Suprapubic skin (tissue), 4 donors: ENCODE results near the gene BCL11A. TPM values are rescaled to one million over a fixed set of nuclear protein-coding genes. Genes with fewer than 3 reads are reported as not detected.
"Not testable (repeated sequence)": the region's sequence is repeated elsewhere in the genome, so short reads cannot be mapped to it uniquely, and the experiment has no call there.

Source experiments
- DNase-seq, 2 donors: peaks; one replicate each; pipeline ENCODE4 v3.0.0-alpha.2; 2019; ENCODE audit warnings: low spot score in 2 of 2
- H3K27ac ChIP-seq: fragments of 200-600 bp; sonication (generic); one replicate; pipeline ENCODE4 v1.5.1; 2019
- H3K27me3 ChIP-seq: fragments of 200-600 bp; sonication (generic); one replicate; pipeline ENCODE4 v1.5.1; 2019
- H3K36me3 ChIP-seq: fragments of 200-600 bp; sonication (generic); one replicate; pipeline ENCODE4 v1.5.1; 2019
- H3K4me1 ChIP-seq: fragments of 200-600 bp; sonication (generic); one replicate; pipeline ENCODE4 v1.5.1; 2019
- H3K4me3 ChIP-seq: fragments of 200-600 bp; sonication (generic); one replicate; pipeline ENCODE4 v1.5.1; 2019; ENCODE audit warnings: mild to moderate bottlenecking
- H3K9me3 ChIP-seq: fragments of 200-600 bp; sonication (generic); one replicate; pipeline ENCODE4 v1.5.1; 2019
- CTCF ChIP-seq, 2 donors: fragments of 200-600 bp in 1 of 2; fragments of 450-650 bp in 1 of 2; sonication (generic) in 1 of 2; IDR thresholded peaks; one replicate each; pipeline ENCODE4 v1.5.1; 2016 to 2019; ENCODE audit warnings: antibody characterized with exemption in 2 of 2, mild to moderate bottlenecking in 1 of 2, moderate library complexity in 1 of 2
- EP300 ChIP-seq: sonication (generic); formaldehyde crosslinking; IDR thresholded peaks from one replicate; pipeline ENCODE4 v1.6.1; 2017; ENCODE audit warnings: antibody characterized with exemption
- POLR2A ChIP-seq, 2 donors: fragments of 450-650 bp; IDR thresholded peaks; one replicate each; pipeline ENCODE4 v1.6.1; 2017; ENCODE audit warnings: antibody characterized with exemption in 2 of 2, mild to moderate bottlenecking in 2 of 2, moderate library complexity in 2 of 2
- POLR2AphosphoS5 ChIP-seq, 3 donors: sonication (generic); formaldehyde crosslinking; IDR thresholded peaks; one replicate each; pipeline ENCODE4 v1.6.1; 2017; ENCODE audit warnings: antibody characterized with exemption in 3 of 3
- WGBS: methylation state at CpG from one replicate; pipeline ENCODE4 v1.1.5; 2018; 5-methylcytosine and 5-hydroxymethylcytosine counted together
- total RNA-seq, 4 donors: library from RNA; depleted of rRNA; stranded (reverse); fragments of >200 nt; gene quantifications; one replicate each; pipeline ENCODE4 v1.1.0, GENCODE V29; 2016

BCL11A gene
- total RNA-seq, 4 donors from 2014 or later = 67.1 to 222 (median 113) TPM

- H3K4me3 ChIP-seq = no peak overlapping the region
- TF ChIP-seq EP300 (no peak), CTCF (IDR thresholded peaks at IDR 0.05) (no peak), POLR2AphosphoS5 (IDR thresholded peaks at IDR 0.05) (no peak)
- H3K9me3 ChIP-seq = no peaks in the 10 kb centered on the region
- no peak overlapping the region for H3K27ac ChIP-seq
- WGBS = 86% methylated on average over 7 of the region's 7 CpGs
- DNase-seq = no peak
- no peaks in the 10 kb centered on the region for H3K4me1 ChIP-seq
- no peaks in the 10 kb centered on the region for H3K27me3 ChIP-seq
- H3K36me3 ChIP-seq = no peaks in the 10 kb centered on the region
Observed at GRCh38 chr2:60426880-60427279, 126.6 kb downstream of the BCL11A start.

GRCh38 chr2:60426341-60426740, 127.1 kb downstream of the BCL11A start:
- no peaks in the 10 kb centered on the region for H3K9me3 ChIP-seq
- no peak overlapping the region for H3K4me3 ChIP-seq
- TF ChIP-seq CTCF (IDR thresholded peaks at IDR 0.05) = no peak
- no peak for TF ChIP-seq EP300
- H3K36me3 ChIP-seq = no peaks in the 10 kb centered on the region
- H3K27me3 ChIP-seq = no peaks in the 10 kb centered on the region
- H3K27ac ChIP-seq = no peak overlapping the region
- H3K4me1 ChIP-seq = no peaks in the 10 kb centered on the region
- DNase-seq = no peak

GRCh38 chr2:60424233-60424632, 129.2 kb downstream of the BCL11A start:
- H3K27ac ChIP-seq = no peak overlapping the region
- no peaks in the 10 kb centered on the region for H3K36me3 ChIP-seq
- DNase-seq = no peak
- no peaks in the 10 kb centered on the region for H3K27me3 ChIP-seq
- H3K4me3 ChIP-seq = no peak overlapping the region
- WGBS = 82% methylated on average over 5 of the region's 5 CpGs
- H3K9me3 ChIP-seq = no peaks in the 10 kb centered on the region
- no peaks in the 10 kb centered on the region for H3K4me1 ChIP-seq
- TF ChIP-seq CTCF (IDR thresholded peaks at IDR 0.05) (no peak), EP300 (no peak), POLR2AphosphoS5 (IDR thresholded peaks at IDR 0.05) (no peak), POLR2A (IDR thresholded peaks at IDR 0.05) (no peak)

GRCh38 chr2:60423505-60423904, 129.9 kb downstream of the BCL11A start:
- no peak for TF ChIP-seq POLR2AphosphoS5 (IDR thresholded peaks at IDR 0.05)
- no peak for TF ChIP-seq POLR2A (IDR thresholded peaks at IDR 0.05)
- no peak for TF ChIP-seq CTCF (IDR thresholded peaks at IDR 0.05)
- TF ChIP-seq EP300 = no peak
- Histone ChIP-seq H3K27ac (no peak overlapping the region), H3K4me3 (no peak overlapping the region), H3K9me3 (no peaks in the 10 kb centered on the region), H3K27me3 (no peaks in the 10 kb centered on the region), H3K4me1 (no peaks in the 10 kb centered on the region), H3K36me3 (no peaks in the 10 kb centered on the region)
- 94% methylated on average over 1 of the region's 1 CpG for WGBS
- no peak for DNase-seq

- no peaks in the 10 kb centered on the region for H3K27me3 ChIP-seq
- no peak overlapping the region for H3K27ac ChIP-seq
- no peaks in the 10 kb centered on the region for H3K9me3 ChIP-seq
- DNase-seq = no peak
- no peak overlapping the region for H3K4me3 ChIP-seq
- no peaks in the 10 kb centered on the region for H3K36me3 ChIP-seq
- H3K4me1 ChIP-seq = no peaks in the 10 kb centered on the region
- 83% methylated on average over 7 of the region's 7 CpGs for WGBS
- no peak for TF ChIP-seq CTCF (IDR thresholded peaks at IDR 0.05)
- TF ChIP-seq POLR2AphosphoS5 (IDR thresholded peaks at IDR 0.05) = no peak
- TF ChIP-seq EP300 = no peak
- no peak for TF ChIP-seq POLR2A (IDR thresholded peaks at IDR 0.05)
Observed at GRCh38 chr2:60422826-60423483, 130.5 kb downstream of the BCL11A start.

GRCh38 chr2:60417210-60417609, 136.2 kb downstream of the BCL11A start:
- not testable (repeated sequence) for H3K9me3 ChIP-seq, H3K27ac ChIP-seq, H3K36me3 ChIP-seq, DNase-seq, H3K4me1 ChIP-seq, H3K4me3 ChIP-seq, H3K27me3 ChIP-seq
- WGBS = 87% methylated on average over 1 of the region's 1 CpG
